Esophagus muscularis mucosa (tissue), 4 donors: ENCODE data around the gene SETMAR. TPM values are rescaled to one million over a fixed set of nuclear protein-coding genes. Genes with fewer than 3 reads are reported as not detected.

ENCODE experiments used
- DNase-seq: peaks from one replicate; pipeline ENCODE4 v3.0.0-alpha.2; 2017; ENCODE audit errors: extremely low spot score
- H3K27ac ChIP-seq, 4 donors: fragments of 200-600 bp; sonication (generic); replicated peaks in 1 of 4; 1 replicate in 3 of 4; 2 replicates in 1 of 4; pipeline ENCODE4 v1.5.1; 2016 to 2019; ENCODE audit warnings: mild to moderate bottlenecking in 1 of 4
- H3K27me3 ChIP-seq, 4 donors: fragments of 200-600 bp; sonication (generic); one replicate each; pipeline versions ENCODE4 v1.5.1 to v1.6.0; 2016 to 2019
- H3K36me3 ChIP-seq, 4 donors: fragments of 200-600 bp; sonication (generic); one replicate each; pipeline ENCODE4 v1.5.1; 2016 to 2019
- H3K4me1 ChIP-seq, 4 donors: fragments of 200-600 bp; sonication (generic); one replicate each; pipeline ENCODE4 v1.5.1; 2016 to 2019
- H3K4me3 ChIP-seq, 4 donors: fragments of 200-600 bp; sonication (generic); 1 replicate in 2 of 4; 2 replicates in 2 of 4; pipeline ENCODE4 v1.5.1; 2016 to 2019; ENCODE audit warnings: mild to moderate bottlenecking in 4 of 4, moderate library complexity in 1 of 4
- H3K9me3 ChIP-seq, 4 donors: fragments of 200-600 bp; sonication (generic); 1 replicate in 3 of 4; 2 replicates in 1 of 4; pipeline ENCODE4 v1.5.1; 2016 to 2019
- EP300 ChIP-seq: sonication (generic); formaldehyde crosslinking; IDR thresholded peaks from one replicate; pipeline ENCODE4 v1.6.1; 2017; ENCODE audit warnings: antibody characterized with exemption
- POLR2A ChIP-seq: fragments of 450-650 bp; IDR thresholded peaks from one replicate; pipeline ENCODE4 v1.6.1; 2017; ENCODE audit warnings: antibody characterized with exemption, moderate library complexity, mild to moderate bottlenecking, low read depth
- POLR2AphosphoS5 ChIP-seq, 2 donors: sonication (generic); formaldehyde crosslinking; IDR thresholded peaks; one replicate each; pipeline ENCODE4 v1.6.1; 2017; ENCODE audit warnings: antibody characterized with exemption in 2 of 2
- WGBS: methylation state at CpG from one replicate; pipeline ENCODE4 v1.1.5; 2018; 5-methylcytosine and 5-hydroxymethylcytosine counted together
- intact Hi-C: fragments of 100-400 bp; cut with DNase I; formaldehyde crosslinking; loops from one replicate; pipeline ENCODE4 v1.15.1; 2023
- total RNA-seq, 4 donors: library from RNA; depleted of rRNA; stranded (reverse); fragments of >200 nt; gene quantifications; one replicate each; pipeline versions ENCODE4 v1.1.0 to v1.2.1, GENCODE V29; 2016
- TF ChIP-seq, protein P1 (sequence below), 3 experiments: fragments of 200-600 bp in 2 of 3; fragments of 450-650 bp in 1 of 3; sonication (generic) in 2 of 3; IDR thresholded peaks; one replicate each; pipeline ENCODE4 v1.5.1; 2017 to 2019; ENCODE audit warnings: antibody characterized with exemption in 3 of 3, mild to moderate bottlenecking in 2 of 3, moderate library complexity in 1 of 3

The SETMAR gene
- total RNA-seq, 4 donors from 2014 or later, result 28.5 to 42.6 (median 31.4) TPM

- H3K9me3 ChIP-seq, result no peaks in the 10 kb centered on the region
- no peak overlapping the region for H3K4me3 ChIP-seq
- H3K27me3 ChIP-seq, result no peaks in the 10 kb centered on the region
- WGBS, result 97% methylated on average over 3 of the region's 3 CpGs
- DNase-seq, result no peak
- intact Hi-C loops, result no loop called here
- no peak for TF ChIP-seq POLR2AphosphoS5 (IDR thresholded peaks at IDR 0.05)
- no peak for TF ChIP-seq EP300
- TF ChIP-seq, protein P1, sequence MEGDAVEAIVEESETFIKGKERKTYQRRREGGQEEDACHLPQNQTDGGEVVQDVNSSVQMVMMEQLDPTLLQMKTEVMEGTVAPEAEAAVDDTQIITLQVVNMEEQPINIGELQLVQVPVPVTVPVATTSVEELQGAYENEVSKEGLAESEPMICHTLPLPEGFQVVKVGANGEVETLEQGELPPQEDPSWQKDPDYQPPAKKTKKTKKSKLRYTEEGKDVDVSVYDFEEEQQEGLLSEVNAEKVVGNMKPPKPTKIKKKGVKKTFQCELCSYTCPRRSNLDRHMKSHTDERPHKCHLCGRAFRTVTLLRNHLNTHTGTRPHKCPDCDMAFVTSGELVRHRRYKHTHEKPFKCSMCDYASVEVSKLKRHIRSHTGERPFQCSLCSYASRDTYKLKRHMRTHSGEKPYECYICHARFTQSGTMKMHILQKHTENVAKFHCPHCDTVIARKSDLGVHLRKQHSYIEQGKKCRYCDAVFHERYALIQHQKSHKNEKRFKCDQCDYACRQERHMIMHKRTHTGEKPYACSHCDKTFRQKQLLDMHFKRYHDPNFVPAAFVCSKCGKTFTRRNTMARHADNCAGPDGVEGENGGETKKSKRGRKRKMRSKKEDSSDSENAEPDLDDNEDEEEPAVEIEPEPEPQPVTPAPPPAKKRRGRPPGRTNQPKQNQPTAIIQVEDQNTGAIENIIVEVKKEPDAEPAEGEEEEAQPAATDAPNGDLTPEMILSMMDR (IDR thresholded peaks at IDR 0.05), result no peak
- no peak for TF ChIP-seq POLR2A
- H3K4me1 ChIP-seq, result peaks cover 0 to 12% (median 2%) of the 10 kb centered on the region in 4 donors
- no peak overlapping the region for H3K27ac ChIP-seq
- H3K36me3 ChIP-seq, result no peaks in the 10 kb centered on the region
These were observed 29.4 kb downstream of the SETMAR start for GRCh38 chr3:4332574-4332973.

DNA sequence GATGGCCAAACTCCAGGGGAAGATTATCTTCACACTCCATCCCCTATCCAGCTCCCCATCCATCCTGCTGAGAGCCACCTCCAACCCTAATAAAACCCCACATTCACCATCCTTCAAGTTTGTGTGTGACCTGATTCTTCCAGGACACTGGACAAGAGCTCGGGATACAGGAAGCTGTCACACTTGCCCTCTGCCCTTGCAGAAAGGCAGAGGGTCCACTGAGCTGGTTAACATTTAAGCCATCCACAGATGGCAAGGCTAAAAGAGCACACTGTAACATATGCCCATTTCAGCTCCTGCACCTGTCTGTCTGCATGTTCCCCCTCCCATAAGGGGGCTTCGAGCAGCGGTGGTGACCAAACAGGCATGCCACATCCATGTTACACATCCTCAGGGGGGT is 29.8 kb downstream of the SETMAR start:
- intact Hi-C loops, result no loop called here
- WGBS, result 82% methylated on average over 3 of the region's 3 CpGs

GRCh38 chr3:4334548-4334947 is 31.4 kb downstream of the SETMAR start:
- no peak for DNase-seq
- H3K36me3 ChIP-seq, result no peaks in the 10 kb centered on the region
- peaks cover 0 to 13% (median 2%) of the 10 kb centered on the region in 4 donors for H3K4me1 ChIP-seq
- H3K4me3 ChIP-seq, result no peak overlapping the region
- WGBS, result 59% methylated on average over 1 of the region's 1 CpG
- H3K27ac ChIP-seq, result no peak overlapping the region
- TF ChIP-seq, protein P1 (IDR thresholded peaks at IDR 0.05), result no peak
- TF ChIP-seq POLR2A (no peak), POLR2AphosphoS5 (IDR thresholded peaks at IDR 0.05) (no peak), EP300 (no peak)
- intact Hi-C loops, result no loop called here
- no peaks in the 10 kb centered on the region for H3K27me3 ChIP-seq
- H3K9me3 ChIP-seq, result no peaks in the 10 kb centered on the region

More for the DNA sequence above, 29.8 kb downstream of the SETMAR start:
- no peak for TF ChIP-seq POLR2A
- no peak for TF ChIP-seq EP300
- TF ChIP-seq, protein P1 (IDR thresholded peaks at IDR 0.05), result no peak
- no peak for TF ChIP-seq POLR2AphosphoS5 (IDR thresholded peaks at IDR 0.05)
- no peak for DNase-seq
- Histone ChIP-seq H3K9me3 (no peaks in the 10 kb centered on the region), H3K4me1 (peaks cover 0 to 12% (median 2%) of the 10 kb centered on the region in 4 donors), H3K36me3 (no peaks in the 10 kb centered on the region), H3K4me3 (no peak overlapping the region), H3K27ac (no peak overlapping the region), H3K27me3 (no peaks in the 10 kb centered on the region)

DNA sequence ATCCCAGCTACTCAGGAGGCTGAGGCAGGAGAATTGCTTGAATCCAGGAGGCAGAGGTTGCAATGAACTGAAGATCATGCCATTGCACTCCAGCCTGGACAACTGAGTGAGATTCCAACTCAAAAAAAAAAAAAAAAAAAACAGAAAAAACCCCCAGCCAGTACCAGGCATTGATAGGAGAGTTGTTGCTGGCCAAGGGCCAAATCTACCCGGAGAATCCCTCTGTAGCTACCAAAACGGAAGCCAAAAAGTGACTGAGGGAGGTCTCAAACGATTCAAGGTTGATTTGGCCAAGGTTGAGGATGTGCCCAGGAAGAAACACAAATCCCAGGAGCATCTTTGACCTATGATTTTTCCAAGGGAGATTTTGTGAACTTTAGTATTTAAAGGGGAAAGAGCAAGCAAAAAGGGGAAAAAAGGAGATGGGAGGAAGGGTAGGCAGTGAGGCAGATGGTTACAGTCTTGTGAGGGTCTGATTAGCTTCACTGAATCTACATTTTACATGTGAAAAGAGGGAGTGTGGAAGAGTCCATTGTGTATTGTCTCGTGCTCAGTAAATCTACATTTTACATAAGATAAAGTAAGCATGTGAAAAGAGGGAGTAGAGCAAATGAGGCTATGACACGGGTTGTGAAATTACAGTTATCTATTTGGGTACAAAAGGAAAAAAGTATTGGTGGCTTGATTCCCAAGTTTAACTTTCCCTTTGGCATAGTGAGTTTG is 32.8 kb downstream of the SETMAR start:
- Histone ChIP-seq H3K4me3 (no peak overlapping the region), H3K36me3 (no peaks in the 10 kb centered on the region), H3K27ac (no peak overlapping the region), H3K9me3 (no peaks in the 10 kb centered on the region), H3K4me1 (peaks cover 0 to 28% (median 14%) of the 10 kb centered on the region in 4 donors), H3K27me3 (no peaks in the 10 kb centered on the region)
- intact Hi-C loops, result no loop called here
- 69% methylated on average over 5 of the region's 5 CpGs for WGBS
- no peak for TF ChIP-seq EP300
- TF ChIP-seq, protein P1 (IDR thresholded peaks at IDR 0.05), result no peak
- TF ChIP-seq POLR2AphosphoS5 (IDR thresholded peaks at IDR 0.05), result no peak
- no peak for DNase-seq
